ENCODE data around the gene ZNF319.

The ZNF319 gene

GRCh38 chr16:57999971-58000705, at the start of gene ZNF319:
ZNF319 (minus strand) TSS chr16:58000672; CDS start chr16:57998265, 2,407 bp downstream.
- no peak for DNase-seq (ENCODE audit: low spot score)

- no peak for DNase-seq (ENCODE audit: low spot score)
Measured at GRCh38 chr16:58049232-58050185, 49.0 kb upstream of the ZNF319 start.

GRCh38 chr16:58048494-58049231, 48.2 kb upstream of the ZNF319 start:
- DNase-seq (ENCODE audit: low spot score) = no peak

- DNase-seq (ENCODE audit: low spot score) = no peak
Measured at GRCh38 chr16:58047557-58048348, 47.3 kb upstream of the ZNF319 start.

- no peak for DNase-seq (ENCODE audit: low spot score)
Measured at GRCh38 chr16:58046936-58047335, 46.5 kb upstream of the ZNF319 start.

GRCh38 chr16:58046054-58046881, 45.8 kb upstream of the ZNF319 start:
- DNase-seq (ENCODE audit: low spot score) = no peak

- DNase-seq (ENCODE audit: low spot score) = no peak
Measured at GRCh38 chr16:58045096-58045495, 44.6 kb upstream of the ZNF319 start.

GRCh38 chr16:58044266-58045019, 44.0 kb upstream of the ZNF319 start:
- no peak for DNase-seq (ENCODE audit: low spot score)

GRCh38 chr16:58043571-58044155, 43.2 kb upstream of the ZNF319 start:
- no peak for DNase-seq (ENCODE audit: low spot score)

GRCh38 chr16:58042886-58043515, 42.5 kb upstream of the ZNF319 start:
- DNase-seq (ENCODE audit: low spot score) = no peak

- DNase-seq (ENCODE audit: low spot score) = no peak
Measured at GRCh38 chr16:58042001-58042885, 41.8 kb upstream of the ZNF319 start.

GRCh38 chr16:58041628-58041955, 41.1 kb upstream of the ZNF319 start:
- no peak for DNase-seq (ENCODE audit: low spot score)

GRCh38 chr16:58040945-58041627, 40.6 kb upstream of the ZNF319 start:
- DNase-seq (ENCODE audit: low spot score) = no peak

GRCh38 chr16:58040496-58040846, 40.0 kb upstream of the ZNF319 start:
- no peak for DNase-seq (ENCODE audit: low spot score)

- DNase-seq (ENCODE audit: low spot score) = no peak
Measured at GRCh38 chr16:58039829-58040495, 39.5 kb upstream of the ZNF319 start.

- DNase-seq (ENCODE audit: low spot score) = no peak
Measured at GRCh38 chr16:58038219-58038641, 37.8 kb upstream of the ZNF319 start.
